GM21447 (cell line): ENCODE data around the gene IGSF21.

Experiments used
- ATAC-seq: cut with Tn5 transposase; IDR thresholded peaks from one replicate; pipeline ENCODE4 v1.9.1; 2021; ENCODE audit not compliant: unreplicated experiment

IGSF21 gene

DNA sequence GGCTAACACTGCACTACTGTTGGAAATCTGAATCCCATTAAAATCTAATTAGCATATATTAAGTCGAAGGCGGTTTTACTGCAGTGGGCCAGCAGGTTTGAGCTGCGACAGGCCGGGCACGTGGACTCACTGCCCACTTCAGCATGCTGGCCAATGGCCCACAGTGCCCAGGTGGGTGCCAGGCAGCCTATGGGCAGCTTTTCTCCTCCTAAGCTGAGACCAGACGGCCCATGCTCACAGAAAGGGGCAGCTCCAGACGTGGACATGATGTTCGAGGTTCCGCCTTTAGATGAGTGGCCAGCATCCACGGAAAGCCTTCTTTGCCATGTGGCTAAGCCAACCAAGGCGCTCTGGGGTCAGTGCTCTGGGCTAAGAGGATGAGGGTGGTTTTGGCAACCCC lies 283.4 kb downstream of the IGSF21 start:
- ATAC-seq: no peak

DNA sequence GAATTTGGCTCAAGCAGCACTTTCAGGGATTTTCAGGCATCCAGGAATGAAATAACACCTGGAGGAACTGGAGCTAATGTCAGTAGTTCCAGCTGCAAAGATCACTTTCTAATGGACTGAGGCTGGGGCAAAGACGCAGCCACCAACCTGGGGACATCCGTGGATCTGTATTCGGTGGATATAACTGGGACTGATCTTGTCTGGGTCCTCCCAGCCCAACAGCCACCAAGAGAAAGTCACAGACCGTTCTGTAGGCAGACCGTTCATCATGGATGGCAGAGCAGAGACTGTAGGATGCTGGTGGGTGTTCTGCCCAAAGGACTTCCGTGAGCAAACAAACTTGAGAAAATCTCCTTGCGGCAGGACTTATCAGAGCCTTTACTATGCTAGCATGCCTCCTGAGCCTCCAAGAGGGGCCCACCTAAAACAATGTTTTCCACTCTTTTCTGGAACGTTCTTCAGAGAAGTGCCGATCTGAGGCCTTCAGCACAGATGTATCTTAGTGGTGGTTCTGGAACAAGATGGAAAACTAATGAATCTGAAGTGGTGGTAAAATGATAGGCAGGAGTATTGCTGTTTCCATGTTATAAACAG lies 287.1 kb downstream of the IGSF21 start:
- ATAC-seq: no peak

DNA sequence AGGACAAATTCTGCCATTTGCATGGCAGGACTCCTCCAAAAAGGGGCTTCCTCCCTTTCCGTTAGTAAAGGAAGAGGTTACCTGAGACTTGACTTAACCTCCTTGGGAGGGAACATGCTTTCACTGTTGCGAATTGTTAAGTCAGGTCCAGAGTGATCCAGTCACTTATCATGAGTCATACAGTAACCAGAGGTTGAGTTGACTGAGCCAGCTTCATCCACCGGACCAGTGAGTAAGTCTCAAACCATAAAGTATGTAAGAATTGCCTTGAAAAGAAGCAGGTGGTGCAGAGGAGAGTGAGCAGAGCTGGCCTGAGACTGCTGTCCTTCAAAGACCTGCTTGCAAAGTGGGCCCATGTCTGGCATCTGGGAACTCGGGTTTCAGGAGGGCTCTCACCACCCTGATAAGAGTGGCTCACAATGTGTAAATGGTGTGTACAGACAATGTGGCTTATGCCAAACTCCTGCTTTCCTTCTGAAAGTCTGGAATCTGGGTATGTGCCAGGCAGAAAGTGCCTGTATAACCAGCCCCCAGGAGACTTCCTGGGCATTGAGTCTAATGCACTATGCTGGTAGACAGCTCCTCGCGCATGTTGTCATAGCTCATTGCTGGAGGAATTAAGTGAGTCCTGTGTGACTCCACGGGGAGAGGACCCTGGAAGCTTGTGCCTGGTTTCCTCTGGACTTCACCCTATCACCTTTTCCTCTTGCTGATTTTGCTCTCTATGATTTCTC lies 288.8 kb downstream of the IGSF21 start:
- no peak for ATAC-seq

DNA sequence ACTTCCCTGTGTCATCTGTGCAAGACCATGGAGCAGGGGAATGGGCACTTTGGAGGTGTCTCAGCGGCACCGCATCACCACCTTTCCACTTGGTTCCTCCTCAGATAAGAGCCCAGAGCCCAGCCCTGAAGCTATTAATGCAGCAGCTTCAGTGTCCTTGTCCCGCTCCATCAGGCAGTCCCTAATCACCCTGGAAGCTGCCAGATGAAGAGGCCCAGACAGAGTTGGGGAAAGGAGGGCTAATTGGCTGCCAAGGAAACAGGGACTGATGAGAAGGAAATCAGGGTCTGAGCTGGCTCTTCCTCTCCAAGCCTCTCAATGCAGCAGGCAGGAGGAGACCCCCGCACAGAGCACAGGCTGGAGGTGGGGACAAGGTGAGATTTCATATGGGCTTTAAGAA lies 290.0 kb downstream of the IGSF21 start:
- no peak for ATAC-seq

DNA sequence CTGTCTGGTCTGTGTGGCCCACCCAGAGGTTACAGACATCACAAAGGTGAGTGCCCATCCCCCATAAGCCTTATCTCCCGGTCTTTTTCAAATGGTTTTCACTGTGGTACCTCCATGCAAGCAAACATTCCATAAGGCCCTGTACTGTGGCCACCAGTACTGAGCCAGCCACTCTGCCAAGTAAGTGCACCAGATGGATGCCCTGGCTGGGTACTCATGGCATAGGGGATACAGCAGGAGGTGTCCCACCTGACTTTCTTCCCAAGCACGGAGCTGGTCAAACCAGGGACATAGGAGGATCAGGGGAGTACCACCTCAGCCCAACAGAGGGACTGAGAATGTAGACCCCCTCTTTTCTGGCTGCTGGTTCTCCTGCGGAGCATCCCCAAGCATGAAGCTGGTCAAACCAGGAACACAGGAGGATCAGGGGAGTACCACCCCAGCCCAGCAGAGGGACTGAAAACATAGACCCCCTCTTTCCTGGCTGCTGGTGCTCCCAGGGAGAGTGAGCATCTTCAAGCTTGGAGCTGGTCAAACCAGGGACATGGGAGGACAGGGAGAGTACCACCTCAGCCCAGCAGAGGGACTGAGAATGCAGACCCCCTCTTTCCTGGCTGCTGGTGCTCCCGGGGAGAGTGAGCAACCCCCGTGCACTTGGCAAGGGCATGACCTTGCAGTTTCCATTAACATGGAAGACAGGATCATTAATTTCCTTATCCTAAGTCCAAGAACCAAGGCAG lies 291.4 kb downstream of the IGSF21 start:
- no peak for ATAC-seq

DNA sequence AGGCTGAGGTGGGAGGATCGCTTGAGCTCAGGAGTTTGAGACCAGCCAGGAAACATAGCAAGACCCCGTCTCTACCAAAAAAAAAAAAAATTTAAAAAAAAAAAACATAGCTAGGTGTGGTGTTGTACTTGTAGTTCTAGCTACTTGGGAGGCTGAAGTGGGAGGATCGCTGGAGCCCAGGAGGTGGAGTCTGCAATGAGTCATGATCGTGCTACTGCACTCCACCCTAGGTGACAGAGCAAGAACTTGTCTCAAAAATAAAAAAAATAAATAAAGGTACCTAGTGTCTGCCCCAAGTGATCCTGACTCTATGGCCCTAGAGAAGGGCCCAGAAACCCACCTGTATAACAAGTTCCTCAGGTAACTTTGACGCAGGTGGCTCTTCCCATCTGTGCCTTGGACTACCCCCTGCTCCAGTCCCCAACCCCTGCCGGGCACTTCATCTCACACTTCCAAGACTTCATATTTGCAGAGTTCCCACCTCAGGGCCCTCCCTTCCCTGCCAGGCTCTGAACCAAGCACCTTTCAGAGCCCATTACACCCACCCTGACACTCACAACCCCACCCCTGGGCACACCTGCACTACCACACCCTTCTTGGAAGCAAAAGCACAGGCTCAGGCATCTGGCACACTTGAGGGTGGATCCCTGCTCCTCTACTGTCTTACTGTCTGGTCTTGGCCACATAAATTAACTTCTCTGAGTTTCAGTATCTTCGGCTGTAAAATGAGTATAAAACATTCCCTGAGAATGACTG lies 292.9 kb downstream of the IGSF21 start:
- no peak for ATAC-seq

DNA sequence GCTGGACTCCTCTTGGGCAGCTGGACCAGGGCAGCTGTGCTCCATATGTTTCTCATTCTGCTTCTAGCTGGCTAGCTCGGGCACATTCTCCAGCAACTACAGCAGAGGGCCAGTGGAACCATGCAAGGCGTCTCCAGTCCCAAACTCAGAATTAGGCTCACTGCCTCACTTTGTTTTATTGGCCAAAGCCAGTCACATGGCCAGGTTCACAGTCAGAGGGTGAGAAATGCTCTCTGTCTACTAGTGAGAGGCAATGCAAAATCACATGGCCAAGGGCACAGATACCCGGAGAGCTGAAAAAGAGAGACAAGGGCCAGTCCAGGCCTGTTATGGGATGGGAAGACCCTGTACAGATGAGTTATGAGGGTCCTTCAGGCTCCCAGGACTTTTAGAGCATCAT lies 294.3 kb downstream of the IGSF21 start:
- no peak for ATAC-seq

DNA sequence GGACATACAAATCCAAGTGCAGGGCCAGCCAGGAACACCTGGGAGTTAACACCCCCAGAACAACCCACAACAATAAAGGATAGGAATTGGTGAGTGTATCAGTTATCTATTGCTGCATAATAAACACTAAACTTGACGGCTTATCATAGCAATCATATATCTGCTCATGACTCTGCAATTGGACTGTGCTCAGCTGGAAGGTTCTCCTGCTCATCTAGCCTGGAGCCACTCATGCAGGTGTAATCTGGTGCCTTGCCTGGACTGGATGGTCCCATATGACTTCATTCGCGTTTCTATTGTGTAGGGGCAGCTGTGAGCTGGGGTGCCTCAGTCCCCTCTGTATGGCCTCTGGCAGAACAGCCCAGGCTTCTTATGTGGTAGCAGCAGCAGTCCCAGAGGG lies 296.9 kb downstream of the IGSF21 start:
- ATAC-seq: no peak

DNA sequence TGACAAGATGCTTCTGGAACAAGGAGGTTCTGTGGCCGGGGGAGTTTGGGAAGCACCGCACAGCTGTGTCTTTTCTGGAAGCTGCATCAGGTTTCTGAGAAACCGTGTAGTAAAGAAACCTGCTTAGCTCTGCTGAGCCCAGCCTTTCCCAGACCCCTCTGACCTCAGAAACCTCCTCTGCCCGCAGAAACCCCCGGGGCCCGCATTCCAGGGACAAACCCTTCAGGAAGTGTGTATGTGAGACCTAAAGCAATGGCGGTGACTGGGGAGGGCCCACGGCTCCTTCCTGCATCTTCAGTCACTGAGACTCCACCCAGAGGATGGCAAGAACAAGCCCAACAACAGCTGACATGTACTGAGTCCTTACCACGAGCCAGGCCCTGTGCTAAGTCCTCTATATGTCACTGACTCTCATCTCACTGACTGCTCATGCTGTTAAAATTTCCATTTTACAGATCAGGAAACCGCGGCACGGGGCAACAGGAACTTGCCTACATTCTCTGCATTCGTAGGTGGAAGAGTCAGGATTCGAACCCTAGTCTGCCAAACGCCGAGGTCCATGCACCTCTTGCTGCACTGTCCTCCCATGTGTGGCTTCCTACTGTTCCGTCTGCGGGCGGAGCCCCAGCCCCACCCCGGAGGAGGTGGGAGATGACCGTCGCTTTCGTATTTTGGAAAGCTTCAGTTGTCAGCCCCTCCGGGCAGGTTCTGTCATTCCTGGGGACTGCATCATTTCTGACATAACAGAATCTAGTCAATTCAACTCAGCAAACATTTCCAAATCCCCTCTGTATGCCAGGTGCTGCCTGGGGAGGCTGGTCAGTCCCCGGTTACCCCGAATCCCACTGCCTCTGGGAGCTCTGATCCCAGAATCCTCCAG lies 299.8 kb downstream of the IGSF21 start:
- ATAC-seq: no peak

DNA sequence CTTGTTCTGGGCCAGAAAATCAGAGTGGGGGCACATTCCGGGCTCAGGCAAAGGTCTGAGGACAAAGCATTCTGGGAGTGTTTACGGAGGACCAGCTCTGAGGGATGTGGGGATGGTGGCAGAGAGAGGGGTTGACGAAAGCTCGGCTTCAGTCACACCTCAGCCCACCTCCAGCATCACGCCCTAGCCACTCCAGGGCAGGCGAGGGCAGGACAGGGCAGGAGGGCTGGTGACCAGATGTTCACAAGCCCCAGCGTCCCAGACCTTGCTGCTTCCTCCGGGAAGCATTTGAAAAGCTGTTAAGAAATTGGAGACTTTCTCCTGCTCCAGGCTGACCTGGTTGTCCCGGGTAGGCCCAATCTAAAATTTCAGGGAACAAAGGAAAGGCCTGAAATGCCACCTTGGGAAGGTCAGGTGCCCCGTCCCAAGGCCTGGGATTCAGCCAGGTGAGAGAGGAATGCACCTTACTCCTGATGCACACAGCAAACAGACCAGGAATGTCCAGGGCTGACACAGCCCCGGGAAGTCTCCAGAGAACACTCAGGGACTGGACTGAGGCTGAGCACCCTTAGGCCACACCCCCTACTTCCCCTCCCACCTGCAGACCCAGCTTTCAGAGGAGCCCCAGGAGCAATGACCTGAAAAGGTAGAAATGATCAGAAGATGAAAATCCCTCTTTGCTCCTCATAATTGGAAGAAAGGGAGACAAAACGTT lies 301.2 kb downstream of the IGSF21 start:
- no peak for ATAC-seq

DNA sequence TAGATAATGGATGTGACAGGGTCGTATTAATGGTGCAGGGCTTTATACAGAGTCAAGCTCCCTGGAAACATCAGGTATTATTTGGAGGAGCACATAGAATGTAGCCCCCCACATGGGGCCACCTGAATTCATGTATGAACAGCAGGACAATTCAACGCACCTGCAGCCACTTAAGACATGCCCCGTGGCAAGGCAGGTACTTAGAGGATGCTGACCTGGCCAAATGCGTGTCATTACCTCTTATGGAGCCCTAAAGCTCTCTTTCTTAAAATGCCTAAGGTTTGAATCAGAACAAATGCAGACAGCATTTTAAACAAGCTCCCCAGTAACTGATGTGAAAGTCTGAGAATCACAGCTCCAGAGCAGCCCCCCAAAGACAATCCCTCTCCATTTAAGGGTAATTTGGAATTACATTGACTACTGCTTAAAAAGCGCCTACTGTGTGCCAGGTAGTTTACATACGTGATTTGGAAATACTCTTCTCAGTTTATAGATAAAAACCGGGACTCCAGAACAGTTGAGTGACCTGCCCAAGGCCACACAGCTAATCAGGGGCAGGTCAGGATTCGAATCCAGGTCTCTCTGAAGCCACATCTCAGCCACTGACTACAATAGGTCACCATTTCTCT lies 302.1 kb downstream of the IGSF21 start:
- no peak for ATAC-seq

DNA sequence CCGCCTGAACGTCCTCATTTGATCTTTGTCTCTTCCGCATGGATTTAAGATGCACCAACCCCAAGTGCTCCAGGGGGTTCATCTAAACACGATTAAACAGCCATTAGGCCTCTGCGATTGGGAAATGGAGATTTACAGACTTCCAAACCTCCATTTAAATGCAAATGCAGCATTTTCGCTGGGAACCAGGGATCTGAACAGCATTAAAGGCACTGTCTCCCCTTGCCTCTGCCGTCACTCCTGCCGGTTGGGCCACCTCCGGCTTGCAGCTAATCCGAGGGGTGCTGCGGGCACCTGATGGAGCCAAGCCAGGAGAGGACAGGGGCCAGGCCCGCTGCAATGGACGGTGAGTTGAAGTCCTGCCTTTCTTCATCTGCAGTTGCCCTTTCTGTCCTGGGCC lies 302.8 kb downstream of the IGSF21 start:
- no peak for ATAC-seq

DNA sequence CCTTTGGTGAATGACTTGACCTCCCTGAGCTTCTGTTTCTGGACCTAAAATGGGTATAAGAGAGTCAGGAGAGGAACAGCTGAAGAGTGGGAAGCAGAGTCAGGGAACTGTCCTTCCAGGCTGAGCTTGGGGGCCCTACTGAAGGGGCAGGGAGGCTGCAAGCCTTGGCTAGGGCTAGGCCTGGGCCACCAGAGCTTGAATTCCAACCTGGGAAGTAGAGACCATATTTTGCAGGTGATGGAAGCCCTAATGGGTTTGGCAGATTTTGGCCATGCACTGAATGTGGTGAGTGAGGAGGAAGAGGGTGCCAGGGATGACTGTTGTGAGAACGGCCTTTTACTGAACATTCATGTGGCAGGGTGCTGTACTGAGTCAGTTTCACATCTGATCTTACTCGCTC lies 303.7 kb downstream of the IGSF21 start:
- ATAC-seq: no peak

DNA sequence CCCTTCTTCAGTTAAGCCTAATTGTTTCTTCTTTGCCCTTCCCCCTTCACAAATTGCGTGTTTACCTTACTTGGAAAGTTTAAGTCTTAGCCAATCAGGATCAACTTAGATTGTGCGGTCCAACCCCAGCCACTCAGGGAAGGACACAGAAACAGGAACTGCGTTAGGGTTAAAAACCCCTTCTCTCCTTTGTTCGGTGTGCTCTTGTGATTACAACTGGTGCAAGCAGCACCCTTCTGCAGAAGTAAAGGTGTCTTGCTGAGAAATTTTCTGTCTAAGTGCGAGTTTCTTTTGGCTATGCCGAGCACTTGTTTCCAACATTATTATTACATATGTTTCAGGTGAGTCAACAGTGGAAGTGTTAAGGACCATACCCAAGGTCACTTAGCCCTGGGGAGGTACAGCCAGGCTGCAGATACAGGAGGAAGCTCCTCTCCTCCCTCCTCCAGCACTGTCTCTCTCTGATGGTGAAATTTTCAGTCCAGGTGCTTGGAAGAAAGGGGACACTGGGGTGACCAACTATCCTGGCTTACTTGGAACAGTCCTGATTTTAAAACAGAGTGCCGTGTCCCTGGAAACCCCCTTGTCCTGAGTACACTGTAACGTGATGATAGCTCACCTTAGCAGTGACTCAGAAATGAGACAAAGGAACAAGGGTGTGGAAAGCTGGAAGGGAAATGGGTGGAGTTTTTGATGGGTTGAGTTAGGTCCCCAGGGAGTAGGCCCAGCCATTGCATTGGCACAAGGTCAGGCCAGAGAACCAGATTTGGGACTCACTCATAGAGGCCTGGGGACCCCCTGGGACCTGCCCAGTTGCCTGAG lies 304.4 kb downstream of the IGSF21 start:
- ATAC-seq: no peak

DNA sequence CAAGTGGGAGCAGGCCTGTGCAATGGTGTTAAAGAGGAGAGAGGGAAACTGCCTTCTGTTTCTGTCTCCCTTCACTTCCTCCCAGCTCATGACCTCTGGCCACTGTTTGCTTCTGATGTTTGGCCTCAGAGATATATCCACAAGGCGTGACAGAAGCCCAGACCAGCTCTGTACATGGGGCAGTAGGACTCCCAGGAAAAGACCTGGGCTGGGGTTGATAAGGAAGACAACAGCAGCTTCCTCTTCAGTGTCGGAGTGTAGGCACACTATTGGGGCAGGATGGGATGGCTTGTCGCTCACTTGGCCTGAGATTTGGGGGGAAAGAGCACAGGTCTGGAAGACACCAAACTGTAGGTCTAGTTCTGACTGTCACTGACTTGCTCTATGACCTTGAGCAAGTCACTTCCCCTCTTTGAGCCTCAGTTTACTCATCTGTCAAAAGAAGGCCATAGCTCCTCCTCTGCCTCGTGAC lies 305.3 kb downstream of the IGSF21 start:
- no peak for ATAC-seq

DNA sequence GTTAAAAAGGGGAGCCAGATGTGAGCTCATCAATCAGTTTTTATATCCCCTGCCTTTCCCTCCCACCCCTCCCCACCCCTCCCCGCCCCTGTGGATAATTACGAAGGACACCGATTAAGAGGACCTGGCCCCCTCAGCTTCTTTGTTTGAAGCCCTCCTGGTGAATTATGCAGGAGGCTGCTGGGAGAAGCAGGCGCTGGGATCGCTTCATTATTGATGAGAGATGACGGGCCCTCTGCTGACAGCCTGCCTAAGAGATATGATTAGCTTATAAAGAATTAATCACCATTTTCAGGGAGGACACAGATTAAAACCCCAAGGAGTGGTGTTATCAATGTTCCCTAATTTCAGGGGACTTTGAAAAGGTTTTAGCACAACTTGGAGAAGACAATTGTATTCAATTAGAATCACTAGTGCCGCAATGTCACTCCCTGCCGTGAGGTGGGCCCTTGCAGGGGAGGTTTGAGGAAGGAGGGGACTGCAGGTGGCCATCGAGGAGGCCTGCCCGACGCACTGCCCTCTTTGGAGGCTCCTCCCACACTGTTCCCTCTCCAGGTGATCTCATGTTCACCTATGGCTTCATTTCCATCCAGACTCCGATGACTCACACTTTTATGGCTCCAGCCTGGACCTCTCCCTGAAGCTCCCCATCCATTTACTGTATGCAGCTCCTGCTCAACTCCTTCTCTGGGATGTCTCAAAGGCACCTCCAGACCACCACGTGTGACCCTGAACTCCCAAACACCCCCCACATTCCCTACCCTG lies 306.1 kb downstream of the IGSF21 start:
- ATAC-seq: no peak

DNA sequence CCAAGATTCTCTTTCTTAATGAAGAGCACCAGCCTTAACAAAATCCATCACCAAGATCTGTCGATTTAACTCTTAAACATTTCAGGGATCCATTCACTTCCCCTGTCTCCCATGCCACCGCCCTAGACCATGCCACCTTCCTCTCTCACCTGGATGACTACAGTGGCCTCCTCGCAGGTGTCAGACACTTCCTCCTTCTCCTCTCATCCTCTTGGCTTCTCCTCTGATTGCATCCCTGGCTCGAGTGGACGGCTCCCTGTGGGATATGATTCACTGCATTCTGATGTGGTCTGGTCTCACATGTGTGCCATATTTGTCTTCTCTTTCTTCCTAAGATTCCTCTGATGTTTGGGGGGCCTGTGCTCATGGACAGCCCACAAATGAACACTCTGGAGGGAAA lies 306.7 kb downstream of the IGSF21 start:
- ATAC-seq: no peak
